ENCODE measurements around the gene ANXA8.
"Not testable (repeated sequence)": the region's sequence is repeated elsewhere in the genome, so short reads cannot be mapped to it uniquely, and the experiment has no call there.

The ANXA8 gene

GRCh38 chr10:47462577-47463358, 21.1 kb downstream of the ANXA8 start:
- not testable (repeated sequence) for DNase-seq (ENCODE audit: low spot score)

- not testable (repeated sequence) for DNase-seq (ENCODE audit: low spot score)
Measured at GRCh38 chr10:47461261-47461687, 22.6 kb downstream of the ANXA8 start.

DNA sequence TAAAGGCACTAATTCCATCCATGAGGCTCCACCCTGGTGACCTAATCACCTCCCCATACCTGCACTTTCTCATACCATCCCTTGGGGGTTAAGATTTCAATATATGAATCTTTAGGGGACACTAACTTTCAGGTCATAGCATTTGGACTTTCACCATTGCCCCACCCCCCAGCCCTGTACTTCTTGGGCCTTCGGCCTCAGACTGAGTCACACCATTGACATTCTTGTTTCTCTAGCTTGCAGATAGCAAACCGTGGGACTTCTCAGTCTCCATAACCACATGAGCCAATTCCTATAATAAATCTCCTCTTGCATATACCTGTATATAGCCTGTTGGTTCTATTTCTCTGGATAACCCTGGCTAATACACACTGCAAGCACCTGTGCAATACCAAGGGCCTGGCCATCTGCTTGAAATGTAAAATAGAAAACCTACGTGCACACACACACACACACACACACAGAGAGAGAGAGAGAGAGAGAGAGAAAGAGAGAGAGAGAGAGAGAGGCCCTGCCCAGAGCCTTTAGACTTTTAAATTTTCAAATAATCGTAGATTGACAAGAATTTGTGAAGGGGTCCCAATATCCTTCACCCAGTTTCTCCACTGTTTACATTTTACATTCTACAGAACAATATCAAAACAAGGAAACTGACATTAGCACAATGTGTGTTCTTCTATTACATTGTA, 25.3 kb downstream of the ANXA8 start:
- DNase-seq (ENCODE audit: low spot score): no peak

- no peak for DNase-seq (ENCODE audit: low spot score)
Measured at GRCh38 chr10:47457826-47458225, 26.1 kb downstream of the ANXA8 start.

GRCh38 chr10:47457528-47457820, 26.4 kb downstream of the ANXA8 start:
- DNase-seq (ENCODE audit: low spot score): no peak

- peak; percentile 62 for DNase-seq (ENCODE audit: low spot score)
Measured at GRCh38 chr10:47456794-47457527, 27.0 kb downstream of the ANXA8 start.

DNA sequence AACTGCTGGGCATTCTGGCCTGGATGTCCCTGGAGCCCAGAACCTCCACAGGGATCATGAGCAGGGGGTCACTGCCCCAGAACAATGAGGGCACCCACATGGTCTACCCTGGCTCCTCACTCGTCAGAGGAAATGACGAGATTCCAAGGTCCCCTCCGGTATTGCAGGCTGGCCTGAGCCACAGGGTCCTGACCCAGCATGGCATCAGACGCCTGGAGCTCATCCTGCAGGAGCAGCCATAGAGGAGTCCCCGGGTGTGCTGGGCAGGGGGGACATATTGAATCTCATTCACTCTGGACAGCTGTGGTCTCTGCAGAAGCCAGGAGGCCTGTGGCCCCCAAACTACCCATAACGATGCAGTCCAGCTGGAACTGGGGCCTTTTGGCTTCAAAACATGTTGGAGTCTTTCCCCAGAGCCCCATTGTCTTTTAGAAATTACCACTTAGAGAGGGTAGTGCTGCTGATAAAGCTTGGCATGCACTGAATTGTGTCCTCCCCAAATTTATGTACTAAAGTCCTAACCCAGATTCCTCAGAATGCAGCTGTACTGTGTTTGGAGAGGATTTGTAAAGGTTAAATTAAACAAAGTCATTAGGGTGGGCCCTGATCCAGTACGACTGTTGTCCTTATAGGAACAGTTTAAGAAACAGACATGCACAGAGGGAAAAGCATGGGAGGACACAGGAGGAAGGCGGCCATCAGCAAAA, 27.7 kb downstream of the ANXA8 start:
- no peak for DNase-seq (ENCODE audit: low spot score)

DNA sequence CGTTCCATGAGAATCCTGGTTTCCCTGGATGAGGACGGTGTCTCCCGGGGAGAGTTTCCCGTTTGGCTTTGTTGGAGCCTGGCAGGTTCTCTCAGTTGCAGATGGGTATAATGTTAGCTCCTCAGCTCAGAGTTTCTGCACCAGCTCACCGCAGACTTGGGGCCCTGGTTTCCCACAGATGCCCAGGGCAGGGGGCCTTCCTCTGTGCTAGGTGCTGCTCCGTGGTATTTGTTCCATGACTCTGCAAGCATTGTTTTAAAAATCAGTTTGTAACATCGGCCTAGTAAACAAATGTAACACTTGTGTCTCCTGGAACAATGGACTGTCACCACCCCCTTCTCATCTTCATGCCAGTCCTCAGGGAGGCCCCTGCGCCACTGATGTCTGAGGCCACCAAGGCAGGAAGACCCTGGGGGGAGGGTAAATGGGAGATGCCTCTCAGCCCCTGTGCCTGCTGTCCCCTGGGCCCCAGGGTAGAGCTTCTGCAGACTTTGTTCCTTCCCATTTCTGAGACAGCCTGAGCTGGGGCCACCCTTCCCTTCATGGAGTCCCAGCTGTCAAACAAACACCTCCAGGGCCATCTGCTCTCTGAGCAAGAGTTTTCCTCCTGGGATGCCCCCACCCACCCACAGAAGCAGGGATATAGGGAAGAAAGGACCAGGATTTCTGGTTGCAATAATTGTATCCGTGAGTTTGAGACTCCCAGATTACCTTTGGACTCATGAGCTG, 28.4 kb downstream of the ANXA8 start:
- peak; percentile 3 for DNase-seq (ENCODE audit: low spot score)

DNA sequence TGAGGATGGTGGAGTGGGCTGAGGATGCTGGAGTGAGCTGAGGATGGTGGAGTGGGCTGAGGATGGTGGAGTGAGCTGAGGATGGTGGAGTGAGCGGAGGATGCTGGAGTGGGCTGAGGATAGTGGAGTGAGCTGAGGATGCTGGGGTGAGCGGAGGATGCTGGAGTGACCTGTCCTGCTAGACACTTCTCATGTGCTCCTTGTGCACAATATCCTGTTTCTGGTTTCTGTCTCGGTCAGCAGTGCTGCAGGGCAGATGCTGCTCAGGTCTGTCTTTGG, 29.2 kb downstream of the ANXA8 start:
- DNase-seq (ENCODE audit: low spot score): no peak

GRCh38 chr10:47454008-47454779, 29.7 kb downstream of the ANXA8 start:
- DNase-seq (ENCODE audit: low spot score): no peak

DNA sequence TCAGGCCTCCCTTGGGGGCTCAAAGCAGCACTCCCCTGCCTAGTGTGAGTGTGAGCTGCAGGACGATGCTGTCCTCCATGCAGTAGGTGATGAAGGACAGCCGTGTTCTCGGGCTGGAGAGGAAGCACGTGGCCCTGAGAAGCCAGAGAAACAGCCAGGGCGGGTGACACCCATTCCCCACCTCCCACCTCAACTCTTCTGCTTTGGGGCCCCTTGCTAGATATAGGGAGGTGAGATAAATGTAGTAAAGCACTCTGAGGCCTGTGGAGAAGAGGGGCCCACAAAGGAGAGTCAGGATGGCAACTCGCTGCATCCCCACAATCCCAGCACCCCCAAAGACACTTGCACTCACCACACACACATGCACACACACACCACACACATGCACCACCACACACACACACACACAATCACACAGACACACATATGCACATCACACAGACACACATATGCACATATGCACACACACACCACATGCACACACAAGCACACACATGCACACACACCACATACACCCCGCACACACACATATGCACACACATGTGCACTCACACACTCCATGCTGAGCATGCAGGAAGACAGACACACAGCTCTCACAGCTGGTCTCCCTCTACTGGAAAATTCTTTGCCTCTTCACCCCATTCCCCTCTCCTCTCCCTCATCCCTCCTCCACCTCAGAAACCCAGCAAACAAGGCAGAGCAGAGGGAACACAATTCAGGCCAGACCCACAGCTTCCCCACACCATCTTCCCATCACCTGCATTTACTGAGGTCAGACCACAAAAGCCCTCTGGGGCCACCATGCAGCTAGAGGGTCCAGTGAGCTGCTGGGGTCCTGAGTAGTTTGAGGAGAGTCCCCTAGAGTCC, 30.5 kb downstream of the ANXA8 start:
- DNase-seq (ENCODE audit: low spot score): no peak

- no peak for DNase-seq (ENCODE audit: low spot score)
Measured at GRCh38 chr10:47452495-47453140, 31.3 kb downstream of the ANXA8 start.

DNA sequence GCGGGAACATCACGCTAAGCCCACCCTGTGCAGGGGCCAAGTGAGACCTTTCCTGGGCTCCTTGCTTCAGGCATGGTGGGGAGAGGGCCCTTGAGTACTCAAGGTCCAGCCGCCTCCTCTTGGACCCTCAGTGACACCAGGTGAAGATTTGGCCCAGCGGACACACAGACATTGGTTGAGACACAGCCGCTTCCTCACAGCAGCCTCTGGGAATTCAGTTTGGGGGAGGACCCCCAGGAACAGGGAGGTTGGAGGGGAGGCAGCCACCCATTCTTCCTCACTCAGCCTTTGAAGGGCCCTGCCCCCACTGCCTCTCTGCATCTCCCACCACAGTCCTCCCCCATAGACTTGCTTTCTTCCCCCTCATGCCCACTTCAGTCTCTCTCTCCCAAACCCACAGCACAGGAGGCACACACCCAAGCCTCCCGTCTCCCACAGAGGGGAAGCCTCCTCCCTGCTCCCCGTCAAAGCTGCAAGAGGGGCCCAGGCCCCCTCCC, 31.9 kb downstream of the ANXA8 start:
- DNase-seq (ENCODE audit: low spot score): no peak

DNA sequence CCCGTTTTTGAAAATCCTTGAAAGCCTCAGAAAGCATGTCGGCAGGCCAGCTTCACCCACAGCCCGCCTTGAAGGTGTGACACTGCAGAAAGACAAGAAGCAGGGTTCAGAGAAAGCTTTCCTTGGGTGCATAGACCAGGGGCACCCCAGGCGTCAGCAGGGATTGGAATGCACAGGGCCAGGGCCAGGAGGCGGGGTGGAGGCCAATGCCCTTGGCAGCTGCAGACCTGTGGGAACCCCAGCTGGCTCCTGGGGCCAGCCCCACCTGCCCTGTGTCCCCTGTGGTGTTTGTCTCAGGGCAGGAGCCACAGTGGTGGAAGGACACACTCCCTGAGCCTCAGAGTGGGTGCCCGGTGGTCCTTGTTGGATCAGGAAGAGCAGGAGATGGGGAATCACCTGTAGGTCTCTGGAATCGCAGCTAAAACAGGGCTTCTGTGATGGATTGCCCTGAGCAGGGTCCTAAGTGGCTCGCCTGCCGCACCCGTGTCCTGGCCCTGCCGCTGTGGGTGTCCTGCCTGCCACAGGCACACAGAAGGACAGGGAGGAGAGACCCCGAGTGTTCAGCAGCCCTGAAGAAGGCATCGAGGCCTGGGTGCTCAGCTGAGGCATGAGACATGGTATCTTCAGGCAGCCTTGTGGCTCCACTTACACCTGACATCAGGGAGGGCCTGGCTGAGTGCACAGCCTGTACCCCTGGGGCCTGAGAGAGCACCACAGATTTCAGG, 32.5 kb downstream of the ANXA8 start:
- DNase-seq (ENCODE audit: low spot score): no peak

GRCh38 chr10:47450442-47450841, 33.5 kb downstream of the ANXA8 start:
- no peak for DNase-seq (ENCODE audit: low spot score)

GRCh38 chr10:47449979-47450378, 33.9 kb downstream of the ANXA8 start:
- DNase-seq (ENCODE audit: low spot score): no peak

- peak; percentile 36 for DNase-seq (ENCODE audit: low spot score)
Measured at GRCh38 chr10:47449102-47449978, 34.6 kb downstream of the ANXA8 start.

DNA sequence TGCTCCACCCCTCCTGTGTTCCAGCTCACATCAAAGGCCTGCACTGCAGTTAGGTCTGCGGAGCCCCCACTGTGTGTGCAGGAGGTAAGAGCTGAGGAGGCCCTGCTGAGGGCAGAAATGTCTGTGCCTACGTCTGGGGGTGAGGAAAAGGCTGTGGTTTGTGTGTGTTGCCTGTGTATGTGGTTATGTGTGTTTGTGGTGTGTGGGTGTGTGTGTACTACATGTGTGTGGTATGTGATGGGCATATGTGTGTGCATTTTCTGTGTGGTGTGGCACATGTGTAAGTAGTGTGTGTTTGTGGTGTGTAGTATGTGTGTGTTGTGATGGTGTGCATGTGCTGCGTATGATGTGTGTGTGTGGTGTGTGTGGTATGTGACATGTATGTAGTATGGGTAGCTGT, 36.2 kb downstream of the ANXA8 start:
- no peak for DNase-seq (ENCODE audit: low spot score)

All from pons (tissue), 1 donor.